GM13977 (cell line): ENCODE results near the gene EEF2K.

Experiments used
- DNase-seq: peaks from one replicate; pipeline ENCODE4 v3.0.0; 2012; ENCODE audit warnings: low spot score
- CTCF ChIP-seq: IDR thresholded peaks from 2 replicates; pipeline ENCODE4 v1.5.1; 2012; ENCODE audit warnings: mild to moderate bottlenecking, control low read depth; ENCODE audit not compliant: insufficient read depth; ENCODE audit errors: extremely low read depth, missing control alignments
- in situ Hi-C: fragments of 300-500 bp; cut with MboI; formaldehyde crosslinking; loops from one replicate; pipeline ENCODE4 v1.12.0; 2022; ENCODE audit warnings: low sequenced_read_pairs, low pct_unique_long_range_greater_than_20kb, mixed read lengths, inconsistent platforms; ENCODE audit not compliant: unreplicated experiment

EEF2K gene

GRCh38 chr16:22257440-22257839 lies 51.4 kb downstream of the EEF2K start:
- DNase-seq = no peak
- in situ Hi-C loops = no loop called here
- TF ChIP-seq CTCF = no peak

- DNase-seq = no peak
- TF ChIP-seq CTCF = no peak
- in situ Hi-C loops = no loop called here
Observed at GRCh38 chr16:22260490-22260889, 54.4 kb downstream of the EEF2K start.

GRCh38 chr16:22262460-22262859 lies 56.4 kb downstream of the EEF2K start:
- in situ Hi-C loops = no loop called here
- no peak for DNase-seq
- TF ChIP-seq CTCF = no peak

GRCh38 chr16:22264786-22265185 lies 58.7 kb downstream of the EEF2K start:
- TF ChIP-seq CTCF = no peak
- no peak for DNase-seq
- in situ Hi-C loops = no loop called here

GRCh38 chr16:22265351-22265750 lies 59.3 kb downstream of the EEF2K start:
- no peak for TF ChIP-seq CTCF
- in situ Hi-C loops = no loop called here
- no peak for DNase-seq

GRCh38 chr16:22266546-22266945 lies 60.5 kb downstream of the EEF2K start:
- no peak for TF ChIP-seq CTCF
- in situ Hi-C loops = no loop called here
- no peak for DNase-seq

GRCh38 chr16:22267764-22268163 lies 61.7 kb downstream of the EEF2K start:
- in situ Hi-C loops = no loop called here
- TF ChIP-seq CTCF = no peak
- no peak for DNase-seq
